GM18507 (cell line): ENCODE results near the gene KRTAP20-2.

Source experiments
- DNase-seq: peaks from one replicate; pipeline ENCODE4 v3.0.0; 2011; ENCODE audit warnings: low read depth; ENCODE audit not compliant: insufficient read length; ENCODE audit errors: extremely low spot score
- FAIRE-seq: peaks from 2 replicates; lab custom pipeline; 2011; peaks lifted over from hg19 to GRCh38; lab: Jason Lieb, UNC

Gene KRTAP20-2

GRCh38 chr21:30668776-30669175, 33.8 kb downstream of the KRTAP20-2 start:
- DNase-seq (no peak), FAIRE-seq (no peak)

- DNase-seq (no peak), FAIRE-seq (no peak)
Observed at GRCh38 chr21:30672985-30673650, 38.1 kb downstream of the KRTAP20-2 start.

- DNase-seq: no peak
- FAIRE-seq: no peak
Observed at GRCh38 chr21:30674312-30674711, 39.3 kb downstream of the KRTAP20-2 start.

GRCh38 chr21:30676737-30677136, 41.7 kb downstream of the KRTAP20-2 start:
- no peak for FAIRE-seq
- no peak for DNase-seq

GRCh38 chr21:30680586-30680985, 45.6 kb downstream of the KRTAP20-2 start:
- no peak for FAIRE-seq
- no peak for DNase-seq

GRCh38 chr21:30684506-30684905, 49.5 kb downstream of the KRTAP20-2 start:
- FAIRE-seq (no peak), DNase-seq (no peak)
